SU-DHL-6 (cell line): Measurements from ENCODE around the gene PPP2R3B.

Experiments used
- H2AFZ ChIP-seq: fragments of 200-600 bp; sonication (generic); 2 replicates; pipeline ENCODE4 v1.6.1; 2014; ENCODE audit warnings: low read depth, mild to moderate bottlenecking, moderate library complexity, mixed read lengths, antibody characterized with exemption, low read length; ENCODE audit not compliant: severe bottlenecking
- H3F3A ChIP-seq: fragments of 200-600 bp; shearing (Covaris generic); 2 replicates; pipeline ENCODE4 v1.6.0; 2016; ENCODE audit warnings: antibody characterized with exemption, mild to moderate bottlenecking; ENCODE audit not compliant: insufficient read depth
- H3K27ac ChIP-seq: fragments of 200-600 bp; sonication (generic); 2 replicates; pipeline ENCODE4 v1.5.1; 2016; ENCODE audit warnings: low read depth, mild to moderate bottlenecking, low read length, moderate library complexity, mixed read lengths
- H3K27me3 ChIP-seq: fragments of 200-600 bp; sonication (generic), shearing (Covaris generic); 2 replicates; pipeline ENCODE4 v1.6.0; 2014; ENCODE audit warnings: mild to moderate bottlenecking, low read length
- H3K36me3 ChIP-seq: fragments of 200-600 bp; sonication (generic); 2 replicates; pipeline ENCODE4 v1.6.1; 2014; ENCODE audit warnings: mild to moderate bottlenecking, low read length, mixed read lengths
- H3K4me2 ChIP-seq: fragments of 300-600, 200-600 bp; shearing (Covaris generic), sonication (generic); 2 replicates; pipeline ENCODE4 v1.6.0; 2014; ENCODE audit warnings: low read length, low read depth, mild to moderate bottlenecking; ENCODE audit not compliant: poor library complexity, severe bottlenecking
- H3K4me3 ChIP-seq: fragments of 200-600 bp; sonication (generic); 2 replicates; pipeline ENCODE4 v1.5.1; 2014; ENCODE audit warnings: antibody characterized with exemption, low read length, mild to moderate bottlenecking, mixed read lengths; ENCODE audit not compliant: insufficient read depth, poor library complexity, severe bottlenecking
- H3K79me2 ChIP-seq: fragments of 200-600 bp; sonication (generic); 2 replicates; pipeline ENCODE4 v1.6.1; 2014; ENCODE audit warnings: mild to moderate bottlenecking, low read length, moderate library complexity; ENCODE audit not compliant: insufficient read depth
- H3K9ac ChIP-seq: fragments of 200-600 bp; sonication (generic); 2 replicates; pipeline ENCODE4 v1.7.0; 2014; ENCODE audit warnings: mild to moderate bottlenecking, low read length
- H3K9me2 ChIP-seq: fragments of 200-600 bp; sonication (generic); replicated peaks from 2 replicates; pipeline ENCODE4 v1.6.1; 2014; ENCODE audit warnings: low read length; ENCODE audit not compliant: insufficient read depth
- H3K9me3 ChIP-seq: fragments of 200-600 bp; sonication (generic); 2 replicates; pipeline ENCODE4 v1.6.1; 2014; ENCODE audit warnings: low read length, mixed read lengths; ENCODE audit not compliant: insufficient read depth
- H4K20me1 ChIP-seq: fragments of 200-600 bp; sonication (generic); 2 replicates; pipeline ENCODE4 v1.6.1; 2014; ENCODE audit warnings: low read depth, mild to moderate bottlenecking, antibody characterized with exemption, low read length, moderate library complexity, mixed read lengths
- CTCF ChIP-seq: fragments of 200-600 bp; sonication (generic); IDR thresholded peaks from one replicate; pipeline ENCODE4 v1.5.1; 2017; ENCODE audit warnings: antibody characterized with exemption, mild to moderate bottlenecking, low read length, moderate library complexity; ENCODE audit not compliant: insufficient read depth, poor library complexity, severe bottlenecking
- EZH2phosphoT487 ChIP-seq: fragments of 200-600 bp; sonication (generic), shearing (Covaris generic); conservative IDR thresholded peaks from 2 replicates; pipeline ENCODE4 v1.6.1; 2018; ENCODE audit warnings: mild to moderate bottlenecking, antibody characterized with exemption, low read length, moderate library complexity, mixed read lengths

PPP2R3B gene

GRCh38 chrX:391717-392574 lies 5.2 kb upstream of the PPP2R3B start:
- Histone ChIP-seq H3K27me3 (no peaks in the 10 kb centered on the region), H3K4me2 (no peak overlapping the region), H3K9me3 (no peaks in the 10 kb centered on the region), H4K20me1 (no peaks in the 10 kb centered on the region), H3K9me2 (no peaks in the 10 kb centered on the region), H2AFZ (no peak overlapping the region), H3K79me2 (no peaks in the 10 kb centered on the region), H3F3A (no peaks in the 10 kb centered on the region), H3K36me3 (no peaks in the 10 kb centered on the region), H3K27ac (no peak overlapping the region), H3K4me3 (no peak overlapping the region), H3K9ac (no peak overlapping the region)
- TF ChIP-seq EZH2phosphoT487 (no peak), CTCF (no peak)

- Histone ChIP-seq H3K9me2 (no peaks in the 10 kb centered on the region), H3K27me3 (no peaks in the 10 kb centered on the region), H3K9me3 (no peaks in the 10 kb centered on the region), H3K36me3 (no peaks in the 10 kb centered on the region), H3K27ac (no peak overlapping the region), H4K20me1 (no peaks in the 10 kb centered on the region), H3F3A (peaks cover 2% of the 10 kb centered on the region; the same call in 1 of the 2 replicates), H3K4me2 (no peak overlapping the region), H3K4me3 (no peak overlapping the region), H3K9ac (no peak overlapping the region), H3K79me2 (no peaks in the 10 kb centered on the region; the same call in 1 of the 2 replicates), H2AFZ (no peak overlapping the region)
- no peak for TF ChIP-seq CTCF
- no peak for TF ChIP-seq EZH2phosphoT487
Observed at GRCh38 chrX:390459-390858, 3.8 kb upstream of the PPP2R3B start.

- H3K4me2 ChIP-seq, result no peak overlapping the region
- peaks cover 14% of the 10 kb centered on the region for H3F3A ChIP-seq
- no peak overlapping the region for H2AFZ ChIP-seq
- no peaks in the 10 kb centered on the region for H4K20me1 ChIP-seq
- H3K27me3 ChIP-seq, result no peaks in the 10 kb centered on the region
- TF ChIP-seq EZH2phosphoT487, result no peak
- TF ChIP-seq CTCF, result no peak
- no peak overlapping the region for H3K9ac ChIP-seq
- no peak overlapping the region for H3K4me3 ChIP-seq
- no peaks in the 10 kb centered on the region for H3K9me3 ChIP-seq
- no peaks in the 10 kb centered on the region for H3K9me2 ChIP-seq
- H3K36me3 ChIP-seq, result no peaks in the 10 kb centered on the region
- H3K27ac ChIP-seq, result no peak overlapping the region
- H3K79me2 ChIP-seq, result no peaks in the 10 kb centered on the region; the same call in 1 of the 2 replicates
Observed at GRCh38 chrX:389021-389441, 2.3 kb upstream of the PPP2R3B start.
